AG04449 (cell line): ENCODE data around the gene CLPTM1L.

Experiments
- CTCF ChIA-PET: fragments of 350-600 bp; formaldehyde crosslinking; extraction: SDS; loops from one replicate; lab custom pipeline; 2021; ENCODE audit warnings: antibody characterized with exemption; lab: Yijun Ruan, JAX
- POLR2A ChIA-PET: fragments of 400-600, 350-600 bp; formaldehyde crosslinking; extraction: SDS; loops from one replicate; lab custom pipeline; 2020; ENCODE audit warnings: antibody characterized with exemption, inconsistent platforms; lab: Yijun Ruan, JAX
- DNase-seq: peaks from one replicate; pipeline ENCODE4 v3.0.0-alpha.2; 2010; ENCODE audit warnings: low read depth, low spot score
- H3K4me3 ChIP-seq: 2 replicates; pipeline ENCODE4 v1.5.1; 2011; ENCODE audit warnings: low read depth, mild to moderate bottlenecking, control low read depth, low read length
- TF ChIP-seq, protein P1 (sequence below): IDR thresholded peaks from one replicate; pipeline ENCODE4 v1.5.1; 2011; ENCODE audit warnings: mild to moderate bottlenecking, moderate library complexity, low read length, control low read depth, inconsistent platforms; ENCODE audit not compliant: insufficient read depth; ENCODE audit errors: missing control alignments

Gene CLPTM1L

DNA sequence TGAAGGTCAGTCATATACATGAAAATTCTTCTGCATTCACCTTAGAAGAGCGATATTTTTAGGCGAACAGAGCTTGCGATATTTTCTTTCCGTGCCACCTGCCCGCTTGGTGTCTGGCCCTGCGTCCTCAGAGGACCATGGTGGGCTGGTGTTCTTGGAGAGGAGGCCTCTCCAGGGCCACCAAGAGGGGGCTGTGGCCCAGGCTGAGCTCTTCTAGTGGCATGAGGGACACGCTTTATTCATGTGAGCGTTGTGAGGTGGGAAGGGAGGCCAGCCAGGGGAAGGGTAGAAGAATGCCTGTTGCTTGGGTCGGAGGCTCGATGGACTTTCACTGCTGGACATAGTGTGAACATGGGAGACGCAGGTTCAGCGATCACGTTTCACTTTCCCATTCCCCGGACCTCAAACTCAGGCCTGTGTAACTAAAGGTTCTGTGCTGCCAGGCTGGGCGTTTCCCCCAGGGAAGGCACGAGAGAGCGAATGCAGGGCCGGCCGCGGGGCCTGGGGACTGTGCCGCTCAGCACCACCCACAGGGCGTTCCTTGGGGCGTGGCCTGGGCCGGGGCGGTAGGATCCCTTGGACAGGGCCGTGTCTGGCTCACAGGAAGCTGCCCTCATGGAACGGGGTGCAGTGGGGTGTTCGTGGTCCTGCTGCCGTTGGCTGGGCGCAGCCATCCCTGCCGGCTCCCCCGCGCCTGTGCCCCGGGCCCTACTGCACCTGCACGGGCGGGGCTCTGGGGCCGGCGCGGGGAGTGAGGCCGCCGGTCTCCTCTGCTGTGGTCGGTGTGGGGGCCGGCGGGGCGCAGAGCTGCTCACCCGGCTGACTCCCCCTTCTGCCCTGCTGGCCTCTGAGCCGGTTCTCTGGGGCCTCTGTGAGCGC lies 40.7 kb upstream of the CLPTM1L start:
- DNase-seq = no peak
- TF ChIP-seq, protein P1, sequence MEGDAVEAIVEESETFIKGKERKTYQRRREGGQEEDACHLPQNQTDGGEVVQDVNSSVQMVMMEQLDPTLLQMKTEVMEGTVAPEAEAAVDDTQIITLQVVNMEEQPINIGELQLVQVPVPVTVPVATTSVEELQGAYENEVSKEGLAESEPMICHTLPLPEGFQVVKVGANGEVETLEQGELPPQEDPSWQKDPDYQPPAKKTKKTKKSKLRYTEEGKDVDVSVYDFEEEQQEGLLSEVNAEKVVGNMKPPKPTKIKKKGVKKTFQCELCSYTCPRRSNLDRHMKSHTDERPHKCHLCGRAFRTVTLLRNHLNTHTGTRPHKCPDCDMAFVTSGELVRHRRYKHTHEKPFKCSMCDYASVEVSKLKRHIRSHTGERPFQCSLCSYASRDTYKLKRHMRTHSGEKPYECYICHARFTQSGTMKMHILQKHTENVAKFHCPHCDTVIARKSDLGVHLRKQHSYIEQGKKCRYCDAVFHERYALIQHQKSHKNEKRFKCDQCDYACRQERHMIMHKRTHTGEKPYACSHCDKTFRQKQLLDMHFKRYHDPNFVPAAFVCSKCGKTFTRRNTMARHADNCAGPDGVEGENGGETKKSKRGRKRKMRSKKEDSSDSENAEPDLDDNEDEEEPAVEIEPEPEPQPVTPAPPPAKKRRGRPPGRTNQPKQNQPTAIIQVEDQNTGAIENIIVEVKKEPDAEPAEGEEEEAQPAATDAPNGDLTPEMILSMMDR = no peak
- ChIA-PET CTCF (interaction anchor here (1.0 to 1.2 kb wide), 2 partner anchors 257 to 259 kb away, joined by 4 read pairs; no protein-coding TSS in a partner anchor), POLR2A (no interaction called here)
- H3K4me3 ChIP-seq = peak overlapping the region; percentile 51

DNA sequence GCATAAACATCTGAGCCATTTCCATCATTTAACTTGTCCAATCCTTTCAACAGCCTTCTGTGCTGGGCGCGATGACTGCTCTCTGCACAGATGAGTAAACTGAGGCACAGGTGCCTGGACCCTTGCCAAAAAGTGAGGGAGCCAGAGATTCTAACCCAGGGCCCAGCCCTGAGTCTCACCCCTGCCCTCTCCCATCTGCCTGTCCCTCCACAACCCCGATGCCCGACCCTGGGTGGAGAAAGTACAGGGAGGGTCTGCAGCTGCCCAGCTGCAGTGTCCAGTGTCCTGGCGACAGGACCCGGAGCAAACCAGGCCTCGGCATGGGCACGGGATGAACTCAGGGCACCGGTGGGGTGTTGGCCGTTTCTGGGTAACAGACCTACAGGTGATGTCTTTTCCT lies 39.6 kb upstream of the CLPTM1L start:
- CTCF ChIA-PET = interaction anchor here (1.2 kb wide), 1 partner anchor 260 kb away, joined by 4 read pairs; no protein-coding TSS in a partner anchor
- DNase-seq = no peak
- TF ChIP-seq, protein P1 = no peak
- POLR2A ChIA-PET = no interaction called here
- no peak overlapping the region for H3K4me3 ChIP-seq

DNA sequence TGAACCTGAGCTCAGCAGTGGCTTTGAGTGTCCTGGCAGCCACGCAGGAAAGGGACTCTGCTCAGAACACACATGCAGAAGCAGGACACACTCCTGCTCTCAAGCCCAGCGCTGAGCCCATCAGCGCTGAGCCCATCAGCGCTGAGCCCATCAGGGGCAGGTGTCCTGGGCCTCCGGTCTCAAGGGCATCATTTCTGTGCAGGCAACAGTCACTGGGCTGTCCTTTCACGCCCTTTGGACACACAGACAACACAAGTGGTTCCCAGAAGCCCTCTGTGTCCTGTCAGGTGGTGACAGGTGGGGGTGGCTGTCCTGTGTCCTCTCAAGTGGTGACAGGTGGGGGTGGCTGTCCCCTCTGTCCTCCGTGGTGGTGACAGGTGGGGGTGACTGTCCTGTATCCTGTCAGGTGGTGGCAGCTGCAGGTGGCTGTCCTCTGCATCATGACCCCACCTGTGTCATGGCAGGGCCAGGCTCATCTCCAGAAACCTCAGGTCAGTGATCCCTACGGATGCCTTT lies 39.0 kb upstream of the CLPTM1L start:
- POLR2A ChIA-PET = no interaction called here
- TF ChIP-seq, protein P1 = no peak
- no peak for DNase-seq
- no peak overlapping the region for H3K4me3 ChIP-seq
- CTCF ChIA-PET = interaction anchor here (1.2 kb wide), 1 partner anchor 261 kb away, joined by 4 read pairs; no protein-coding TSS in a partner anchor

DNA sequence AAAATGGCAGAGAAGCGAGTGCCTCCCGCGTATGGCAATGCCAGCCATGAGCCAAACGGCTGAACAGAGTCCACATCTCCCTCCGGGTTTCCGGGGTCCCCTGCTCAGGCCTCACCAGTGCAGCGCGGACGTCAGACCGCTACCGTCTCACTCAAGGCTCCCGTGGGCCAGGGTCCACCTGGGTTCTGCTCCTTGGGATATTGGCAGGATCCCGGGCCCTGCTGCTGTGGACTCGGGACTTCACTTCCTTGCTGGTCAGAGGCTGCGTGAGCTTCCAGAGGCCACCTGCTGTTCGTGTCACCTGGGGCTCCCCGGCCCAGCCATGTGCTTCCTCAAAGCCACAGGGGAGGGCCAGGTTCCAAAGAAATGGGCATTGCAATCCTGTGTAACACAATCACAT lies 38.4 kb upstream of the CLPTM1L start:
- ChIA-PET CTCF (no interaction called here), POLR2A (no interaction called here)
- H3K4me3 ChIP-seq = no peak overlapping the region
- TF ChIP-seq, protein P1 = no peak
- DNase-seq = no peak

DNA sequence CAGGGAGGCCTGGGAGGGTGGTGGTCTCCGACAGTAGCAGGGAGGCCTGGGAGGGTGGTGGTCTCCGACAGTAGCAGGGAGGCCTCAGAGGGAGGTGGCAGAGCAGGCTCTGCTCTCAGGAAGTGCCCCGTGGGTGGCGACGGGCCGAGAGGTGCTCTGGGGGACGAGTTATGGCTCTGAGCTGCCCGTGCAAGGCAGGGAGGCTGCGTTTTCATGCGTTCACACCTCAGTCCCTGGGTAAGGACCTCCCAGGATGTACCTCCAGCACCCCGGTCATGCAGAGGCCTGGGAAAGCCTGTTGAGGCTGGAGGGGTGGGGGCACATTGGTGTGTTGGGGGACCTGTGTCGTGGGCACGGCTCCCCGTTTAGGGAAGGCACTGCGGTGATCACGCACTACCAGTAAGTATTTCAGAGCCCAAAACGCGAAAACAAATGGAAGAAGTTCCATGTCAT lies 37.4 kb upstream of the CLPTM1L start:
- ChIA-PET POLR2A (no interaction called here), CTCF (no interaction called here)
- no peak for DNase-seq
- TF ChIP-seq, protein P1 = no peak
- no peak overlapping the region for H3K4me3 ChIP-seq
